GM19035 (cell line): ENCODE measurements around the gene NFIA.
A peak's percentile ranks its signal among the peaks of the same experiment; 100 is the strongest.

Experiments
- ATAC-seq: cut with Tn5 transposase; IDR thresholded peaks from one replicate; pipeline ENCODE4 v1.9.1; 2021; ENCODE audit not compliant: unreplicated experiment

Gene NFIA

GRCh38 chr1:61289232-61290098 is 207.1 kb downstream of the NFIA start:
- ATAC-seq = no peak

- ATAC-seq = no peak
Observed at GRCh38 chr1:61290525-61290924, 208.2 kb downstream of the NFIA start.

- ATAC-seq = no peak
Observed at GRCh38 chr1:61293197-61293596, 210.8 kb downstream of the NFIA start.

- ATAC-seq = no peak
Observed at GRCh38 chr1:61293986-61294504, 211.7 kb downstream of the NFIA start.

GRCh38 chr1:61294930-61295329 is 212.6 kb downstream of the NFIA start:
- ATAC-seq = no peak

- no peak for ATAC-seq
Observed at GRCh38 chr1:61295818-61296537, 213.6 kb downstream of the NFIA start.

GRCh38 chr1:61297887-61298286 is 215.5 kb downstream of the NFIA start:
- no peak for ATAC-seq

- no peak for ATAC-seq
Observed at GRCh38 chr1:61299463-61299862, 217.1 kb downstream of the NFIA start.

GRCh38 chr1:61300899-61301298 is 218.5 kb downstream of the NFIA start:
- ATAC-seq = no peak

GRCh38 chr1:61301824-61302657 is 219.7 kb downstream of the NFIA start:
- no peak for ATAC-seq

GRCh38 chr1:61307422-61308142 is 225.2 kb downstream of the NFIA start:
- no peak for ATAC-seq

- no peak for ATAC-seq
Observed at GRCh38 chr1:61310057-61310456, 227.7 kb downstream of the NFIA start.

GRCh38 chr1:61310538-61310937 is 228.2 kb downstream of the NFIA start:
- no peak for ATAC-seq

GRCh38 chr1:61313906-61314422 is 231.6 kb downstream of the NFIA start:
- ATAC-seq = no peak

- no peak for ATAC-seq
Observed at GRCh38 chr1:61315011-61315410, 232.7 kb downstream of the NFIA start.

- ATAC-seq = no peak
Observed at GRCh38 chr1:61316493-61316892, 234.1 kb downstream of the NFIA start.

GRCh38 chr1:61318319-61319125 is 236.2 kb downstream of the NFIA start:
- peak; percentile 99 for ATAC-seq

GRCh38 chr1:61320575-61320974 is 238.2 kb downstream of the NFIA start:
- ATAC-seq = no peak

GRCh38 chr1:61322008-61322744 is 239.8 kb downstream of the NFIA start:
- no peak for ATAC-seq
